Thoracic aorta (tissue), 2 donors: ENCODE results near the gene GLB1L3. TPM values are rescaled to one million over a fixed set of nuclear protein-coding genes. Genes with fewer than 3 reads are reported as not detected.

Experiments
- ATAC-seq: fragments of 150-250 bp; one replicate; pipeline ENCODE4 v1.8.0; 2017; ENCODE audit warnings: low read depth; ENCODE audit not compliant: insufficient number of reproducible peaks, low FRiP score
- DNase-seq: peaks from one replicate; pipeline ENCODE4 v3.0.0-alpha.2; 2020; ENCODE audit warnings: low spot score
- H3K27ac ChIP-seq, 2 donors: fragments of 200-600 bp; sonication (generic); 1 replicate in 1 of 2; 2 replicates in 1 of 2; pipeline ENCODE4 v1.5.1; 2016; ENCODE audit warnings: mild to moderate bottlenecking in 2 of 2, moderate library complexity in 2 of 2
- H3K27me3 ChIP-seq: fragments of 200-600 bp; sonication (generic); replicated peaks from 2 replicates; pipeline ENCODE4 v1.6.0; 2016; ENCODE audit warnings: mild to moderate bottlenecking; ENCODE audit not compliant: insufficient read depth
- H3K36me3 ChIP-seq: fragments of 200-600 bp; sonication (generic); one replicate; pipeline ENCODE4 v1.5.1; 2016
- H3K4me1 ChIP-seq, 2 donors: fragments of 200-600 bp; sonication (generic); 1 replicate in 1 of 2; 2 replicates in 1 of 2; pipeline versions ENCODE4 v1.5.1 to v1.6.0; 2016; ENCODE audit warnings: low read depth in 2 of 2, mild to moderate bottlenecking in 1 of 2; ENCODE audit not compliant: control insufficient read depth in 1 of 2
- H3K4me3 ChIP-seq: fragments of 200-600 bp; sonication (generic); 2 replicates; pipeline ENCODE4 v1.5.1; 2016; ENCODE audit warnings: mild to moderate bottlenecking
- H3K9me3 ChIP-seq: fragments of 200-600 bp; sonication (generic); 2 replicates; pipeline ENCODE4 v1.5.1; 2016
- total RNA-seq, 2 donors: library from RNA; depleted of rRNA; stranded (reverse); fragments of >200 nt; gene quantifications; one replicate each; pipeline versions ENCODE4 v1.1.0 to v1.2.3, GENCODE V29; 2016
- TF ChIP-seq, protein P1 (sequence below): fragments of 200-600 bp; sonication (generic); IDR thresholded peaks from one replicate; pipeline ENCODE4 v1.5.1; 2019; ENCODE audit warnings: antibody characterized with exemption

Gene GLB1L3
- total RNA-seq, 2 donors from 2014 or later = not detected

DNA sequence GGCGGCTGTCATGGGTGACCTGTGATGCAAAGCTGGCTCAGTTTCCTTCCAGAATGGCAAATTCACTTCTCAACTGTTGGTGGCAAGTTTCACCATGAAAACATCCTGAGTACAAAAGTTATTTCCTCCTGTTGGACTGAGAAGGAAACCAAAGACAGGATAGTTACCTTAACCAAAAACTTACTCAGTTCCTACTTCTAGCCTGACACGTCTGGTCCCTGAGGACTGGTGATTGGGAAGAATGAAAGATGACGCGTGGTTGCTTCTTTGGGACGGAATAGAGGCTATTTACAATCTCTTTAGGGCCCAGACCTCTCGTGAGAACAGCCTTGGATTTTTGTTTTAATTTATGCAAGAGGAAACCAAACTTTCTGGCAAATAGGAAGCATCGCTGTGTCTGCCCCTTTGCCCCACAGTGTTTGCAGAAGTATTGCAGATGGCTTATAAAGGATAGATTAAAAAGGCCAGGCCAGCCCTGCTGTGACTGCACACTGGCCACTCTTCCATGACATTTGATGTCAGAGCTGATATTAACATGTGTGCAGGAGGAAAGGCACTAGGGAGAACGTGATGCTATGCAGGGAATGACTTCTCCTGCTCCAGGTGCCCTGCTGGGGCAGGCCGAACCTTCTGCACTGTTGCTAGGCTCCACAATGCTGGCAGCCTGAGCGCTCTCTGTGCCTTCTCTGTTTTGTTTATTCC is 44.1 kb upstream of the GLB1L3 start:
- Histone ChIP-seq H3K27me3 (no peaks in the 10 kb centered on the region), H3K4me3 (no peak overlapping the region), H3K36me3 (peaks cover 4% of the 10 kb centered on the region), H3K9me3 (no peaks in the 10 kb centered on the region), H3K27ac (no peak overlapping the region), H3K4me1 (peaks cover 0 to 1% of the 10 kb centered on the region in 2 donors)
- TF ChIP-seq, protein P1, sequence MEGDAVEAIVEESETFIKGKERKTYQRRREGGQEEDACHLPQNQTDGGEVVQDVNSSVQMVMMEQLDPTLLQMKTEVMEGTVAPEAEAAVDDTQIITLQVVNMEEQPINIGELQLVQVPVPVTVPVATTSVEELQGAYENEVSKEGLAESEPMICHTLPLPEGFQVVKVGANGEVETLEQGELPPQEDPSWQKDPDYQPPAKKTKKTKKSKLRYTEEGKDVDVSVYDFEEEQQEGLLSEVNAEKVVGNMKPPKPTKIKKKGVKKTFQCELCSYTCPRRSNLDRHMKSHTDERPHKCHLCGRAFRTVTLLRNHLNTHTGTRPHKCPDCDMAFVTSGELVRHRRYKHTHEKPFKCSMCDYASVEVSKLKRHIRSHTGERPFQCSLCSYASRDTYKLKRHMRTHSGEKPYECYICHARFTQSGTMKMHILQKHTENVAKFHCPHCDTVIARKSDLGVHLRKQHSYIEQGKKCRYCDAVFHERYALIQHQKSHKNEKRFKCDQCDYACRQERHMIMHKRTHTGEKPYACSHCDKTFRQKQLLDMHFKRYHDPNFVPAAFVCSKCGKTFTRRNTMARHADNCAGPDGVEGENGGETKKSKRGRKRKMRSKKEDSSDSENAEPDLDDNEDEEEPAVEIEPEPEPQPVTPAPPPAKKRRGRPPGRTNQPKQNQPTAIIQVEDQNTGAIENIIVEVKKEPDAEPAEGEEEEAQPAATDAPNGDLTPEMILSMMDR = no peak
- ATAC-seq (no peak), DNase-seq (no peak)

GRCh38 chr11:134233729-134234179 is 42.4 kb upstream of the GLB1L3 start:
- ATAC-seq = no peak
- H3K27ac ChIP-seq = no peak overlapping the region
- TF ChIP-seq, protein P1 = no peak
- H3K4me1 ChIP-seq = no peaks in the 10 kb centered on the region
- no peak overlapping the region for H3K4me3 ChIP-seq
- peaks cover 4% of the 10 kb centered on the region for H3K36me3 ChIP-seq
- no peaks in the 10 kb centered on the region for H3K27me3 ChIP-seq
- H3K9me3 ChIP-seq = no peaks in the 10 kb centered on the region
- DNase-seq = no peak

- no peaks in the 10 kb centered on the region for H3K4me1 ChIP-seq
- DNase-seq = no peak
- H3K4me3 ChIP-seq = no peak overlapping the region
- H3K27me3 ChIP-seq = no peaks in the 10 kb centered on the region
- TF ChIP-seq, protein P1 = no peak
- ATAC-seq = no peak
- peaks cover 12% of the 10 kb centered on the region for H3K36me3 ChIP-seq
- H3K27ac ChIP-seq = no peak overlapping the region
- no peaks in the 10 kb centered on the region for H3K9me3 ChIP-seq
Measured at GRCh38 chr11:134235399-134235798, 40.8 kb upstream of the GLB1L3 start.

DNA sequence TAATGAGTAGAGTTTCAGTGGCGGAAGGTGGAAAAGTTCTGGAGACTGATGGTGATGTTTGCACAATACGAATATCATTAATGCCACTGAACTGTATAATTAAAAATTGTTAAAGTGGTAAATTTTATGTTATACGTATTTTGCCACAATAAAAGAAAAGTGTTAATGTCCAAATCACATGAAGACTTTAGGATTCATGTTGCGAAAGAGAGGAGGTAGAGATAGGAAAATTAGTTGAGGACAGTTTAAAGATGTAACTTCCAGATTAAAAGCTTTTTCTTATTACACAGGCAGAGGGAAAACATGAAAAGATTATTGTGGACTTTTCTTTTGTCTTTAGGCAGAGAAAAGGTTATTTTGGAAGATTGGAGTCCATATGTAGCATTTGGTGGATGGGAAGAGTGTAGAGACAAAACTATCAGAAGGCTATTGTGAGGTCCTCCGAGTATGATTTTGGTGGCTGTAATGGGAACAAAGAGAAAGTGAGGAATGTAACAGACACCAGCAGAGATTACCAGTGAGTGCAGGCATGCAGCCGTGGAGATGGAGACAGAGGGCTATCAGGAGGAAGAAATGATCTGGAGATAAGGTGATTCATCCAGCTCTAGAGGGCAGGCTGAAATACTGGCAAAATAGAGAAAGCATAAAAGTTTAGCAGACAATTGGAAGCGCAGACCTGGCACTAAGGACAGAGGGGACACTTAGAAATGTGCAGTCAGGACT is 39.2 kb upstream of the GLB1L3 start:
- TF ChIP-seq, protein P1 = no peak
- no peaks in the 10 kb centered on the region for H3K27me3 ChIP-seq
- no peaks in the 10 kb centered on the region for H3K9me3 ChIP-seq
- no peak overlapping the region for H3K27ac ChIP-seq
- ATAC-seq (no peak), DNase-seq (no peak)
- H3K36me3 ChIP-seq = peaks cover 17% of the 10 kb centered on the region
- H3K4me3 ChIP-seq = no peak overlapping the region
- no peaks in the 10 kb centered on the region for H3K4me1 ChIP-seq

- no peaks in the 10 kb centered on the region for H3K27me3 ChIP-seq
- H3K4me3 ChIP-seq = no peak overlapping the region
- ATAC-seq (no peak), DNase-seq (no peak)
- no peaks in the 10 kb centered on the region for H3K4me1 ChIP-seq
- H3K27ac ChIP-seq = no peak overlapping the region
- no peaks in the 10 kb centered on the region for H3K9me3 ChIP-seq
- peaks cover 22% of the 10 kb centered on the region for H3K36me3 ChIP-seq
- TF ChIP-seq, protein P1 = no peak
Measured at GRCh38 chr11:134237557-134237922, 38.6 kb upstream of the GLB1L3 start.
